HepG2 (cell line): ENCODE results near the gene EVI5. TPM values are rescaled to one million over a fixed set of nuclear protein-coding genes. Genes with fewer than 3 reads are reported as not detected.
A peak's percentile ranks its signal among the peaks of the same experiment; 100 is the strongest.

ENCODE experiments used
- CSRNP1 ChIP-seq: sonication (generic); formaldehyde crosslinking; IDR thresholded peaks from 2 replicates; pipeline ENCODE4 v1.8.1; 2023; ENCODE audit warnings: mild to moderate bottlenecking, missing genetic modification reagents
- GATAD2A ChIP-seq: IDR thresholded peaks from 2 replicates; pipeline ENCODE4 v1.6.1; 2016
- MAFF ChIP-seq: IDR thresholded peaks from 2 replicates; pipeline ENCODE4 v1.6.1; 2011; ENCODE audit warnings: low read depth, low read length, improper control_type of control experiment
- NR2F6 ChIP-seq, 2 experiments: IDR thresholded peaks; 2 replicates each; pipeline ENCODE4 v1.6.1; 2016; ENCODE audit warnings: antibody characterized with exemption in 1 of 2, mild to moderate bottlenecking in 1 of 2
- RNF2 ChIP-seq: fragments of 450-650 bp; conservative IDR thresholded peaks from 2 replicates; pipeline ENCODE4 v1.6.1; 2016; ENCODE audit warnings: low read depth
- TAF15 ChIP-seq: fragments of 200-400 bp; formaldehyde crosslinking; IDR thresholded peaks from one replicate; pipeline ENCODE4 v1.6.1; 2018; ENCODE audit warnings: mild to moderate bottlenecking, low read depth, low read length; ENCODE audit not compliant: poor library complexity, severe bottlenecking
- ZNF160 ChIP-seq: sonication (generic); formaldehyde crosslinking; IDR thresholded peaks from 2 replicates; pipeline ENCODE4 v1.8.0; 2022; ENCODE audit warnings: mild to moderate bottlenecking, inconsistent platforms, missing genetic modification reagents
- ZNF547 ChIP-seq: sonication (generic); formaldehyde crosslinking; IDR thresholded peaks from 2 replicates; pipeline ENCODE4 v1.5.1; 2020; ENCODE audit warnings: mild to moderate bottlenecking, missing genetic modification reagents
- ZNF609 ChIP-seq: sonication (generic); formaldehyde crosslinking; IDR thresholded peaks from 2 replicates; pipeline ENCODE4 v1.4.0; 2020; ENCODE audit warnings: mild to moderate bottlenecking, missing genetic modification reagents, borderline replicate concordance
- ZNF644 ChIP-seq: IDR thresholded peaks from 2 replicates; pipeline ENCODE4 v1.6.1; 2016; ENCODE audit warnings: low read depth
- polyA plus RNA-seq, 8 experiments: library from polyadenylated mRNA; depleted of rRNA in 3 of 8; stranded (reverse) in 7 of 8; unstranded in 1 of 8; fragments of >200 nt; fragmentation: Illumina TruSeq in 4 of 8; extraction: Trizol in 4 of 8; gene quantifications; 2 replicates each; pipeline versions ENCODE4 v1.2.1 to v1.2.3, GENCODE V29; 2011 to 2016; ENCODE audit warnings: low read depth in 4 of 8, missing spikeins in 1 of 8, mixed read lengths in 1 of 8; ENCODE audit not compliant: insufficient read depth in 1 of 8
- total RNA-seq, 5 experiments: library from RNA; depleted of rRNA; stranded (reverse); fragments of >200 nt; fragmentation: Illumina TruSeq; extraction: Trizol; gene quantifications; 2 replicates each; pipeline ENCODE4 v1.2.3, GENCODE V29; 2016; ENCODE audit warnings: low read depth in 1 of 5
- TF ChIP-seq, protein P1 (sequence below): sonication (generic); formaldehyde crosslinking; IDR thresholded peaks from 2 replicates; pipeline ENCODE4 v1.4.0; 2020; ENCODE audit warnings: missing genetic modification reagents, borderline replicate concordance
- TF ChIP-seq, protein P2 (sequence below), 2 experiments: sonication (generic) in 1 of 2; formaldehyde crosslinking in 1 of 2; IDR thresholded peaks; 2 replicates each; pipeline versions ENCODE4 v1.4.0 to v1.6.1; 2016 to 2020; ENCODE audit warnings: borderline replicate concordance in 1 of 2, low read depth in 1 of 2, mild to moderate bottlenecking in 1 of 2, missing genetic modification reagents in 1 of 2

EVI5 gene
- total and polyA plus RNA-seq, 2 of the 13 experiments (the other 11 are each of a cell fraction or from before 2014, with no cell fraction given): 4.0 to 12.6 TPM

DNA sequence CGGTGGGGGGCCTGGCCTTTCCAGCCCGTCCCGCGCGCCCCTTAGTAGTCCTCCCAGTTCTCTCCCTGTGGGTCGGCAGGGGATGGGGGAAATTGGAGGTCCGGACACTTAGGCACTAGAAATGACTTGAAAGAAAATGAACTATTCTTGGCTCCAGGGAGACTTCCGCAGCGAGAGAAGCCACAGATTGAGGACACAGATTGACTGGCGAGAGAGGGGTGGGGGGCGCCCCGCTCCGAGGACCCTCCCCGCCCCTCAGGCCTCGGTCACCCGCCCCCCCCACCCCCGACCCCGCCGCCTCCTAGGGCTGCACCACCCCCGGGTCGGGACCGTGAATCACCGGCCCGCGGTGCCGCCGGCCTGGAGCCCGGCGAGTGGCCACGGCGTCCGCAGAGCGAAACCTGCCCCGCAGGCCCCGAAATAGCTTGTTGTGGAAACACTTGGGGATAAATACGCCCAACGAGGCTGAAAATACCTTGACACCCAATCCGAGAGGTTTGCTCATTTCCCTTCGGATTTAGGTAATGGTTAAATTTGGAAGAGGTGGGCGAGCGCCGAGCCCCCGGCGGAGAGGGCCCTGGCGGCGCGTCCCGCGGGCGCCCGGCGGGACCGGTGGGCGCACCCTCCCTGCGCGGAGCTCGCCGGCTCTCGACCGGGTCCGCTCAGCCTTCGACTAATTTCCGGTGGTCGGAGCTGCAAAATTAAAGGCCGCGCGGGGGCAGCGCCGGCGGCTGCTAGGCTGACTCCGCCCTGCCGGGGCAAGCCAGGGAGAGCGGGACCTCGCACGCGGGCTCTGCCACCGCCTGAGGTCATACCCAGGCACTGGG is 298.4 kb downstream of the EVI5 start, which contains the start of gene GFI1 (continued):
- TF ChIP-seq CSRNP1 (peak; percentile 78), ZNF609 (CRISPR knock-in tag) (no peak; the same call in 1 of the 2 replicates), MAFF (no peak), GATAD2A (CRISPR knock-in tag) (peak; percentile 25; the same call in 1 of the 2 replicates), NR2F6 (IDR thresholded peaks at IDR 0.05) (no peak), NR2F6 (CRISPR knock-in tag; IDR thresholded peaks at IDR 0.05) (0 out of 2 replicates have a peak, but pooled peaks have one; percentile 7), TAF15 (no peak), ZNF547 (CRISPR knock-in tag) (peak; percentile 54; the same call in 1 of the 2 replicates), RNF2 (peak; percentile 60; the same call in 1 of the 2 replicates), ZNF644 (0 out of 2 replicates have a peak, but pooled peaks have one; percentile 8), ZNF160 (CRISPR knock-in tag) (0 out of 2 replicates have a peak, but pooled peaks have one; percentile 22)
- TF ChIP-seq, protein P1, sequence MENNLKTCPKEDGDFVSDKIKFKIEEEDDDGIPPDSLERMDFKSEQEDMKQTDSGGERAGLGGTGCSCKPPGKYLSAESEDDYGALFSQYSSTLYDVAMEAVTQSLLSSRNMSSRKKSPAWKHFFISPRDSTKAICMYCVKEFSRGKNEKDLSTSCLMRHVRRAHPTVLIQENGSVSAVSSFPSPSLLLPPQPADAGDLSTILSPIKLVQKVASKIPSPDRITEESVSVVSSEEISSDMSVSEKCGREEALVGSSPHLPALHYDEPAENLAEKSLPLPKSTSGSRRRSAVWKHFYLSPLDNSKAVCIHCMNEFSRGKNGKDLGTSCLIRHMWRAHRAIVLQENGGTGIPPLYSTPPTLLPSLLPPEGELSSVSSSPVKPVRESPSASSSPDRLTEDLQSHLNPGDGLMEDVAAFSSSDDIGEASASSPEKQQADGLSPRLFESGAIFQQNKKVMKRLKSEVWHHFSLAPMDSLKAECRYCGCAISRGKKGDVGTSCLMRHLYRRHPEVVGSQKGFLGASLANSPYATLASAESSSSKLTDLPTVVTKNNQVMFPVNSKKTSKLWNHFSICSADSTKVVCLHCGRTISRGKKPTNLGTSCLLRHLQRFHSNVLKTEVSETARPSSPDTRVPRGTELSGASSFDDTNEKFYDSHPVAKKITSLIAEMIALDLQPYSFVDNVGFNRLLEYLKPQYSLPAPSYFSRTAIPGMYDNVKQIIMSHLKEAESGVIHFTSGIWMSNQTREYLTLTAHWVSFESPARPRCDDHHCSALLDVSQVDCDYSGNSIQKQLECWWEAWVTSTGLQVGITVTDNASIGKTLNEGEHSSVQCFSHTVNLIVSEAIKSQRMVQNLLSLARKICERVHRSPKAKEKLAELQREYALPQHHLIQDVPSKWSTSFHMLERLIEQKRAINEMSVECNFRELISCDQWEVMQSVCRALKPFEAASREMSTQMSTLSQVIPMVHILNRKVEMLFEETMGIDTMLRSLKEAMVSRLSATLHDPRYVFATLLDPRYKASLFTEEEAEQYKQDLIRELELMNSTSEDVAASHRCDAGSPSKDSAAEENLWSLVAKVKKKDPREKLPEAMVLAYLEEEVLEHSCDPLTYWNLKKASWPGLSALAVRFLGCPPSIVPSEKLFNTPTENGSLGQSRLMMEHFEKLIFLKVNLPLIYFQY (CRISPR knock-in tag): no peak
- TF ChIP-seq, protein P2, sequence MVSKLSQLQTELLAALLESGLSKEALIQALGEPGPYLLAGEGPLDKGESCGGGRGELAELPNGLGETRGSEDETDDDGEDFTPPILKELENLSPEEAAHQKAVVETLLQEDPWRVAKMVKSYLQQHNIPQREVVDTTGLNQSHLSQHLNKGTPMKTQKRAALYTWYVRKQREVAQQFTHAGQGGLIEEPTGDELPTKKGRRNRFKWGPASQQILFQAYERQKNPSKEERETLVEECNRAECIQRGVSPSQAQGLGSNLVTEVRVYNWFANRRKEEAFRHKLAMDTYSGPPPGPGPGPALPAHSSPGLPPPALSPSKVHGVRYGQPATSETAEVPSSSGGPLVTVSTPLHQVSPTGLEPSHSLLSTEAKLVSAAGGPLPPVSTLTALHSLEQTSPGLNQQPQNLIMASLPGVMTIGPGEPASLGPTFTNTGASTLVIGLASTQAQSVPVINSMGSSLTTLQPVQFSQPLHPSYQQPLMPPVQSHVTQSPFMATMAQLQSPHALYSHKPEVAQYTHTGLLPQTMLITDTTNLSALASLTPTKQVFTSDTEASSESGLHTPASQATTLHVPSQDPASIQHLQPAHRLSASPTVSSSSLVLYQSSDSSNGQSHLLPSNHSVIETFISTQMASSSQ (IDR thresholded peaks at IDR 0.05; ENCODE audit: low read depth): no peak
- TF ChIP-seq, protein P2 (CRISPR knock-in tag; IDR thresholded peaks at IDR 0.05; ENCODE audit: borderline replicate concordance): no peak
